ENCODE results near the gene TBC1D22A. TPM values are rescaled to one million over a fixed set of nuclear protein-coding genes. Genes with fewer than 3 reads are reported as not detected.

The TBC1D22A gene
- total RNA-seq, 1 experiment from 2014 or later: 20.9 TPM

DNA sequence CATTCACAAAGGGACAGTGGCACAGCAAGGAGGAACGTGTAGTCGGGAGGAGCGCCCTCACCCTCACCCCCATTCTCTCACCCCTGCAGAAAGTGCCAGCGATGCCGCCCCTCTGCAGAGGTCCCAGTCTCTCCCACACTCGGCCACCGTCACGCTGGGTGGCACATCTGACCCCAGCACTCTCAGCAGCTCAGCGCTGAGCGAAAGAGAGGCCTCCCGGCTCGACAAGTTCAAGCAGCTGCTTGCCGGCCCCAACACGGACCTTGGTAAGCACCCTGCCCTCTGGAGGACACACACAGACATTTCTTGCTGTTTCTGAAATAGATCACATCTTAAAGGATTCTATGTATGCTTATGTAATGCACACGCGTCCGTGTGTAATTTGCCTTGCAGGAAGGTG is 34.9 kb downstream of the TBC1D22A start (continued):
- TF ChIP-seq, protein P1, sequence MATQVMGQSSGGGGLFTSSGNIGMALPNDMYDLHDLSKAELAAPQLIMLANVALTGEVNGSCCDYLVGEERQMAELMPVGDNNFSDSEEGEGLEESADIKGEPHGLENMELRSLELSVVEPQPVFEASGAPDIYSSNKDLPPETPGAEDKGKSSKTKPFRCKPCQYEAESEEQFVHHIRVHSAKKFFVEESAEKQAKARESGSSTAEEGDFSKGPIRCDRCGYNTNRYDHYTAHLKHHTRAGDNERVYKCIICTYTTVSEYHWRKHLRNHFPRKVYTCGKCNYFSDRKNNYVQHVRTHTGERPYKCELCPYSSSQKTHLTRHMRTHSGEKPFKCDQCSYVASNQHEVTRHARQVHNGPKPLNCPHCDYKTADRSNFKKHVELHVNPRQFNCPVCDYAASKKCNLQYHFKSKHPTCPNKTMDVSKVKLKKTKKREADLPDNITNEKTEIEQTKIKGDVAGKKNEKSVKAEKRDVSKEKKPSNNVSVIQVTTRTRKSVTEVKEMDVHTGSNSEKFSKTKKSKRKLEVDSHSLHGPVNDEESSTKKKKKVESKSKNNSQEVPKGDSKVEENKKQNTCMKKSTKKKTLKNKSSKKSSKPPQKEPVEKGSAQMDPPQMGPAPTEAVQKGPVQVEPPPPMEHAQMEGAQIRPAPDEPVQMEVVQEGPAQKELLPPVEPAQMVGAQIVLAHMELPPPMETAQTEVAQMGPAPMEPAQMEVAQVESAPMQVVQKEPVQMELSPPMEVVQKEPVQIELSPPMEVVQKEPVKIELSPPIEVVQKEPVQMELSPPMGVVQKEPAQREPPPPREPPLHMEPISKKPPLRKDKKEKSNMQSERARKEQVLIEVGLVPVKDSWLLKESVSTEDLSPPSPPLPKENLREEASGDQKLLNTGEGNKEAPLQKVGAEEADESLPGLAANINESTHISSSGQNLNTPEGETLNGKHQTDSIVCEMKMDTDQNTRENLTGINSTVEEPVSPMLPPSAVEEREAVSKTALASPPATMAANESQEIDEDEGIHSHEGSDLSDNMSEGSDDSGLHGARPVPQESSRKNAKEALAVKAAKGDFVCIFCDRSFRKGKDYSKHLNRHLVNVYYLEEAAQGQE (IDR thresholded peaks at IDR 0.05; ENCODE audit: low read depth): no peak
- TF ChIP-seq JUND (IDR thresholded peaks at IDR 0.05) (no peak), SIN3A (IDR thresholded peaks at IDR 0.05; ENCODE audit: low read depth) (no peak), POLR2AphosphoS5 (IDR thresholded peaks at IDR 0.05; ENCODE audit: low read depth, low read length) (no peak), EGR1 (IDR thresholded peaks at IDR 0.05; ENCODE audit: low read depth) (no peak), SRF (IDR thresholded peaks at IDR 0.05; ENCODE audit: low read depth) (no peak), TCF7L2 (IDR thresholded peaks at IDR 0.05; ENCODE audit: borderline replicate concordance, extremely low read depth, insufficient read depth, insufficient read length) (no peak), CEBPB (IDR thresholded peaks at IDR 0.05; ENCODE audit: low read depth) (no peak), SP1 (IDR thresholded peaks at IDR 0.05; ENCODE audit: low read depth) (no peak)

DNA sequence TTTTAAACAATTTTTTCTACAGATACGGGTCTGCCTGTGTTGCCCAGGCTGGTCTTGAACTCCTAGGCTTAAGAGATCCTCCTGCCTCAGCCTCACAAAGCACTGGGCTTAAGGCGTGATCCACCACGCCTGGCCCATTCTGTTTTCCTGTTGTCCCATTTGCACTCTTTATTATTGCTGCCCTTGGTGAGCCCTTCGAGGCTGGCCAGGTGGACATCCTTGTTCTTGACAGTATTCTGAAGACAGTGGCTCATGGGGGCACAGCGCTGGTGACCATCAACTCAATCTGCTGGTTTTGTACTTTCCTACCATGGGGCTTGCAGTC is 35.6 kb downstream of the TBC1D22A start:
- Histone ChIP-seq H3K4me3 (replicated peaks in 1 of 2; ENCODE audit: low read depth in 1 of 2, low read length in 2 of 2) (no peak overlapping the region), H3K79me2 (ENCODE audit: insufficient read depth, low read length) (peaks cover 3% of the 10 kb centered on the region; the same call in 1 of the 2 replicates), H3K27ac (ENCODE audit: low read depth, low read length) (no peak overlapping the region), H3K36me3 (ENCODE audit: control insufficient read depth in 1 of 2, insufficient read depth in 2 of 2, low read length in 2 of 2) (peaks cover 10 to 11% of the 10 kb centered on the region in 2 experiments; a peak in 2 of 4 replicates), H2AFZ (ENCODE audit: low read depth, low read length, poor library complexity, severe bottlenecking) (no peak overlapping the region), H4K20me1 (ENCODE audit: insufficient read depth) (no peaks in the 10 kb centered on the region), H3K9me2 (ENCODE audit: insufficient read depth) (no peaks in the 10 kb centered on the region), H3K4me2 (ENCODE audit: low read length) (no peak overlapping the region), H3K9ac (ENCODE audit: low read length) (no peak overlapping the region), H3K9me3 (ENCODE audit: control insufficient read depth in 1 of 2, insufficient read depth in 1 of 2, low read depth in 1 of 2, low read length in 2 of 2) (no peaks in the 10 kb centered on the region), H3K27me3 (ENCODE audit: insufficient read depth, low read length) (no peaks in the 10 kb centered on the region), H3K4me1 (ENCODE audit: control insufficient read depth in 1 of 2, insufficient read depth in 2 of 2, low read length in 2 of 2) (peaks cover 3 to 12% of the 10 kb centered on the region in 2 experiments)
- RAD21 ChIA-PET (ENCODE audit: low non-redundant PET in 1 of 2, low total read pairs in 2 of 2, uncharacterized antibody in 2 of 2, unreplicated experiment in 2 of 2): interaction anchor here in 1 of 2 experiments (1.0 kb wide), 1 partner anchor 59 kb away, joined by 3 read pairs; no protein-coding TSS in a partner anchor
- intact Hi-C loops (cut with micrococcal nuclease): loop anchor here (2.0 to 10.0 kb wide), 2 partner anchors 59 to 1037 kb away; partner anchors contain the start of gene CERK
- no TSS peak for BruUV-seq (replicated peaks)
- POLR2A ChIA-PET: no interaction called here
- DNase-seq (ENCODE audit: low read depth, low spot score): no peak
- CTCF ChIA-PET: interaction anchor here (1.0 to 2.3 kb wide), 4 partner anchors 18 to 234 kb away, joined by 3 to 6 read pairs (median 6); partner anchors contain the start of gene TBC1D22A
- TF ChIP-seq SP1 (IDR thresholded peaks at IDR 0.05; ENCODE audit: low read depth) (no peak), TCF7L2 (IDR thresholded peaks at IDR 0.05; ENCODE audit: borderline replicate concordance, extremely low read depth, insufficient read depth, insufficient read length) (no peak), SIN3A (IDR thresholded peaks at IDR 0.05; ENCODE audit: low read depth) (no peak), JUND (IDR thresholded peaks at IDR 0.05) (no peak), ZFX (IDR thresholded peaks at IDR 0.05) (no peak), EZH2 (IDR thresholded peaks at IDR 0.05) (no peak), POLR2A (IDR thresholded peaks at IDR 0.05; ENCODE audit: borderline replicate concordance, extremely low read depth, insufficient read depth, insufficient read length) (no peak), ZNF274 (IDR thresholded peaks at IDR 0.05; ENCODE audit: low read depth, low read length) (no peak)
- TF ChIP-seq, protein P2, sequence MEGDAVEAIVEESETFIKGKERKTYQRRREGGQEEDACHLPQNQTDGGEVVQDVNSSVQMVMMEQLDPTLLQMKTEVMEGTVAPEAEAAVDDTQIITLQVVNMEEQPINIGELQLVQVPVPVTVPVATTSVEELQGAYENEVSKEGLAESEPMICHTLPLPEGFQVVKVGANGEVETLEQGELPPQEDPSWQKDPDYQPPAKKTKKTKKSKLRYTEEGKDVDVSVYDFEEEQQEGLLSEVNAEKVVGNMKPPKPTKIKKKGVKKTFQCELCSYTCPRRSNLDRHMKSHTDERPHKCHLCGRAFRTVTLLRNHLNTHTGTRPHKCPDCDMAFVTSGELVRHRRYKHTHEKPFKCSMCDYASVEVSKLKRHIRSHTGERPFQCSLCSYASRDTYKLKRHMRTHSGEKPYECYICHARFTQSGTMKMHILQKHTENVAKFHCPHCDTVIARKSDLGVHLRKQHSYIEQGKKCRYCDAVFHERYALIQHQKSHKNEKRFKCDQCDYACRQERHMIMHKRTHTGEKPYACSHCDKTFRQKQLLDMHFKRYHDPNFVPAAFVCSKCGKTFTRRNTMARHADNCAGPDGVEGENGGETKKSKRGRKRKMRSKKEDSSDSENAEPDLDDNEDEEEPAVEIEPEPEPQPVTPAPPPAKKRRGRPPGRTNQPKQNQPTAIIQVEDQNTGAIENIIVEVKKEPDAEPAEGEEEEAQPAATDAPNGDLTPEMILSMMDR (IDR thresholded peaks at IDR 0.05 in 2 of 3, conservative IDR thresholded peaks at IDR 0.05 in 1 of 3; ENCODE audit: borderline replicate concordance in 1 of 3, insufficient read depth in 1 of 3, low read depth in 2 of 3, low read length in 2 of 3): no peak
- TF ChIP-seq, protein P3, sequence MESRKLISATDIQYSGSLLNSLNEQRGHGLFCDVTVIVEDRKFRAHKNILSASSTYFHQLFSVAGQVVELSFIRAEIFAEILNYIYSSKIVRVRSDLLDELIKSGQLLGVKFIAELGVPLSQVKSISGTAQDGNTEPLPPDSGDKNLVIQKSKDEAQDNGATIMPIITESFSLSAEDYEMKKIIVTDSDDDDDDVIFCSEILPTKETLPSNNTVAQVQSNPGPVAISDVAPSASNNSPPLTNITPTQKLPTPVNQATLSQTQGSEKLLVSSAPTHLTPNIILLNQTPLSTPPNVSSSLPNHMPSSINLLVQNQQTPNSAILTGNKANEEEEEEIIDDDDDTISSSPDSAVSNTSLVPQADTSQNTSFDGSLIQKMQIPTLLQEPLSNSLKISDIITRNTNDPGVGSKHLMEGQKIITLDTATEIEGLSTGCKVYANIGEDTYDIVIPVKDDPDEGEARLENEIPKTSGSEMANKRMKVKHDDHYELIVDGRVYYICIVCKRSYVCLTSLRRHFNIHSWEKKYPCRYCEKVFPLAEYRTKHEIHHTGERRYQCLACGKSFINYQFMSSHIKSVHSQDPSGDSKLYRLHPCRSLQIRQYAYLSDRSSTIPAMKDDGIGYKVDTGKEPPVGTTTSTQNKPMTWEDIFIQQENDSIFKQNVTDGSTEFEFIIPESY (IDR thresholded peaks at IDR 0.05; ENCODE audit: extremely low read depth, insufficient replicate concordance, low read length): no peak
- TF ChIP-seq, protein P4, sequence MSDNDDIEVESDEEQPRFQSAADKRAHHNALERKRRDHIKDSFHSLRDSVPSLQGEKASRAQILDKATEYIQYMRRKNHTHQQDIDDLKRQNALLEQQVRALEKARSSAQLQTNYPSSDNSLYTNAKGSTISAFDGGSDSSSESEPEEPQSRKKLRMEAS (IDR thresholded peaks at IDR 0.05): no peak
- TF ChIP-seq, protein P5, sequence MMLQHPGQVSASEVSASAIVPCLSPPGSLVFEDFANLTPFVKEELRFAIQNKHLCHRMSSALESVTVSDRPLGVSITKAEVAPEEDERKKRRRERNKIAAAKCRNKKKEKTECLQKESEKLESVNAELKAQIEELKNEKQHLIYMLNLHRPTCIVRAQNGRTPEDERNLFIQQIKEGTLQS (IDR thresholded peaks at IDR 0.05): no peak
- ATAC-seq: no peak
